ENCODE data around the gene PLXNA4.

GRCh38 chr7:132458729-132459128 is 117.5 kb downstream of the PLXNA4 start:
- TF ChIP-seq TAF1 (IDR thresholded peaks at IDR 0.05; ENCODE audit: borderline replicate concordance, low read depth, low read length) (no peak), POLR2A (IDR thresholded peaks at IDR 0.05; ENCODE audit: low read depth, low read length) (no peak)

Measured in GM12892 (cell line).